WI38 (cell line): ENCODE results near the gene NIPSNAP3A.
"Not testable (repeated sequence)": the region's sequence is repeated elsewhere in the genome, so short reads cannot be mapped to it uniquely, and the experiment has no call there.

Experiments
- H3K4me3 ChIP-seq: 2 replicates; pipeline ENCODE4 v1.5.1; 2011; ENCODE audit warnings: low read depth, mild to moderate bottlenecking, control low read depth, low read length
- CTCF ChIP-seq: IDR thresholded peaks from 2 replicates; pipeline ENCODE4 v1.5.1; 2012; ENCODE audit warnings: low read depth, mild to moderate bottlenecking, control low read depth, low read length

Gene NIPSNAP3A

GRCh38 chr9:104747565-104748358 lies at the start of gene NIPSNAP3A:
NIPSNAP3A (plus strand) TSS chr9:104747683; CDS start chr9:104747793, 110 bp downstream.
- H3K4me3 ChIP-seq = peak within 1 kb of the TSS; percentile 86
- TF ChIP-seq CTCF = no peak

GRCh38 chr9:104700306-104700705 lies 47.2 kb upstream of the NIPSNAP3A start:
- TF ChIP-seq CTCF = no peak
- H3K4me3 ChIP-seq = no peak overlapping the region

- not testable (repeated sequence) for H3K4me3 ChIP-seq
Measured at GRCh38 chr9:104708737-104709136, 38.7 kb upstream of the NIPSNAP3A start.

GRCh38 chr9:104711604-104712003 lies 35.9 kb upstream of the NIPSNAP3A start:
- TF ChIP-seq CTCF = no peak

GRCh38 chr9:104725014-104725413 lies 22.5 kb upstream of the NIPSNAP3A start:
- H3K4me3 ChIP-seq = no peak overlapping the region
- TF ChIP-seq CTCF = no peak

More at GRCh38 chr9:104711604-104712003, 35.9 kb upstream of the NIPSNAP3A start:
- H3K4me3 ChIP-seq = no peak overlapping the region

- TF ChIP-seq CTCF = no peak
- H3K4me3 ChIP-seq = no peak overlapping the region
Measured at GRCh38 chr9:104738452-104738851, 9.0 kb upstream of the NIPSNAP3A start.

- no peak for TF ChIP-seq CTCF
- H3K4me3 ChIP-seq = no peak overlapping the region
Measured at GRCh38 chr9:104740621-104741020, 6.9 kb upstream of the NIPSNAP3A start.

GRCh38 chr9:104743376-104743985 lies 4.0 kb upstream of the NIPSNAP3A start:
- H3K4me3 ChIP-seq = no peak overlapping the region
- TF ChIP-seq CTCF = peak; percentile 52; the same call in 1 of the 2 replicates
